ENCODE data around the gene PRMT3.
"Not testable (repeated sequence)": the region's sequence is repeated elsewhere in the genome, so short reads cannot be mapped to it uniquely, and the experiment has no call there.

Gene PRMT3

DNA sequence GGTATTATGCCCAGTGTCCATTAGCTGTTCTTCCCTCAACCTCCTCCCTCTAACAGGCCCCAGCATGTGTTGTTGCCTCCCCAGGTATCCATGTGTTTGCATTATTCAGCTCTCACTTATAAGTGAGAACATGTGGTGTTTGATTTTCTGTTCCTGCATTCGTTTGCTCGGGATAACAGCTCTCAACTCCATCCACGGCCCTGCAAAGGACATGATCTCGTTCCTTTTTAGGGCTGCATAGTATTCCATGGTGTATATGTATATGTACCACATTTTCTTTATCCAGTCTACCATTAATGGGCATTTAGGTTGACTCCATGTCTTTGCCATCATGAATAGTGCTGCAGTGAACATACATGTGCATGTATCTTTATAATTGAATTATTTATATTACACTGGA is 82.8 kb downstream of the PRMT3 start:
- no peak overlapping the region for H3K4me3 ChIP-seq (ENCODE audit: low read length)
- DNase-seq (ENCODE audit: low read depth), result no peak
- TF ChIP-seq, protein P1, sequence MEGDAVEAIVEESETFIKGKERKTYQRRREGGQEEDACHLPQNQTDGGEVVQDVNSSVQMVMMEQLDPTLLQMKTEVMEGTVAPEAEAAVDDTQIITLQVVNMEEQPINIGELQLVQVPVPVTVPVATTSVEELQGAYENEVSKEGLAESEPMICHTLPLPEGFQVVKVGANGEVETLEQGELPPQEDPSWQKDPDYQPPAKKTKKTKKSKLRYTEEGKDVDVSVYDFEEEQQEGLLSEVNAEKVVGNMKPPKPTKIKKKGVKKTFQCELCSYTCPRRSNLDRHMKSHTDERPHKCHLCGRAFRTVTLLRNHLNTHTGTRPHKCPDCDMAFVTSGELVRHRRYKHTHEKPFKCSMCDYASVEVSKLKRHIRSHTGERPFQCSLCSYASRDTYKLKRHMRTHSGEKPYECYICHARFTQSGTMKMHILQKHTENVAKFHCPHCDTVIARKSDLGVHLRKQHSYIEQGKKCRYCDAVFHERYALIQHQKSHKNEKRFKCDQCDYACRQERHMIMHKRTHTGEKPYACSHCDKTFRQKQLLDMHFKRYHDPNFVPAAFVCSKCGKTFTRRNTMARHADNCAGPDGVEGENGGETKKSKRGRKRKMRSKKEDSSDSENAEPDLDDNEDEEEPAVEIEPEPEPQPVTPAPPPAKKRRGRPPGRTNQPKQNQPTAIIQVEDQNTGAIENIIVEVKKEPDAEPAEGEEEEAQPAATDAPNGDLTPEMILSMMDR (conservative IDR thresholded peaks at IDR 0.05; ENCODE audit: low read depth, low read length), result no peak

DNA sequence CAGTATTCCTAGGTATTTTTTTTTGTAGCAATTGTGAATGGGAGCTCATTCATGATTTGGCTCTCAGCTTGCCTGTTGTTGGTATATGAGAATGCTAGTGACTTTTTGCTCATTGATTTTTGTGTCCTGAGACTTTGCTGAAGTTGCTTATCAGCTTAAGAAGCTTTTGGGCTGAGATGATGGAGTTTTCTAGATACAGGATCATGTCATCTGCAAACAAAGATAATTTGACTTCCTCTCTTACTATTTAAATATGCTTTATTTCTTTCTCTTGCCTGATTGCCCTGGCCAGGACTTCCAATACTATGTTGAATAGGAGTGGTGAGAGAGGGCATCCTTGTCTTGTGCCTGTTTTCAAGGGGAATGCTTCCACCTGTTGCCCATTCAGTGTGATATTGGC is 84.4 kb downstream of the PRMT3 start:
- not testable (repeated sequence) for H3K4me3 ChIP-seq (ENCODE audit: low read length); DNase-seq (ENCODE audit: low read depth)

DNA sequence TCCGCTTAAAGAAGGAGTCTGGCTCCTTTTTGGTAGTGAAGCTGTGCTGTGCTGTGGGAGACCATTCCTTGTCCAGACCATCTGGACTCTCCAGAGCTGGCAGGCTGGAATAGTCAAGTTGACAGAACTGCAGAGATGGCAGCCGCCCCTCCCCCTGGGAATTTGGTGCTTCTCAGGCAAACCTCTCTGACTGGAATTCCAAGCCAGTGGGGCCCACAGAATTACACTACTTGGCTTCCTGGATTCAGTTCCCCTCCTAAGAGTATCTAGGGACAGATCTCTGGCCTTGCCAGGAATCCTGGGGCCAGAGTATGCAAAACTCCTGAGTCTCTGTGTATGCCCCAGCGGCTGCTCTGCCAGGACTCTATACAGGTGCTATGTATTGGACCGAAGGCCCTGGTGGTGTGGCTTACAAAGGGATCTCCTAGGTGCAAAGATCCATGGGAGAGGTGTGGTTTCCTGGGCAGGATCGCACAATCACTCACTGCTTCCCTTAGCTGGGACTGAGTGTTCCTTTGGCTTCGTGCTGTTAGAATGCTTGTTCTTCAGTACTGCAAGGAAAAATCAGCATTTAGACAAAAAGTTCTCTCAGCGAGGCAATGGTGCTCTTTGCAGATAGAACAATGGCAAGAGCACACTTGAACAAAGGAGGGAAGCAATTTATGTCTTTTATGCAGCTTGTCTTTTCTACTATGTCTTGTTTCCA is 86.8 kb downstream of the PRMT3 start:
- TF ChIP-seq, protein P1 (conservative IDR thresholded peaks at IDR 0.05; ENCODE audit: low read depth, low read length), result no peak
- no peak overlapping the region for H3K4me3 ChIP-seq (ENCODE audit: low read length)
- no peak for DNase-seq (ENCODE audit: low read depth)

DNA sequence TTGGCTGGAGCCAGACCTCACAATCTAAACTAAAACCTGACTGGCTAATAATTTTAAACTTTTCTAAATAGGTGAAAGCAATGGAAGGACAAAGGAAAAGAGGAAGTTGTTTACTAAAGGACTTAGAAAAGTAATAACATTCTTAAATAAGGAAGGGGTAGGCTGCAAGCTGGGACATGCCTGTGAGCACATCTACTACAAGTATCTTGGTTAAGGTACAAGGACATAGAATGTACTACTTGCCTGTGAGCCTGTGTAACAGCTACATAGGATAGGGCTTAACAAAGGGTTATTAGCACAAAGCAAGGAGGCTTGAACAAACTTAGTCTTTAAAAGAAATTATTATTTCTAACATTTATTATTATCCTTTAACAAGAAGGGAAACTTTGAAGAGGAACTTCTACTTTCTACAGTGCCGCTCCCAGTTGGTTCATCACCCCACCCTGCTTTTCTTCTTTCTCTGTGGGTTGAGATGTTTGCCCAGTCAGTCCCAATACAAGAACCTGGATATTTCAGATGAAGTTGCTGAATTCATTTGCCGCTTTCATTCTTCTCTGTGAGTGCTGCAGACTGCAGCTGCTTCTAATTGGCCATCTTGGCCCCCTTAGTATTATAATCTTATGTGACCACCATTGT is 87.5 kb downstream of the PRMT3 start:
- TF ChIP-seq, protein P1 (conservative IDR thresholded peaks at IDR 0.05; ENCODE audit: low read depth, low read length), result no peak
- DNase-seq (ENCODE audit: low read depth), result no peak
- no peak overlapping the region for H3K4me3 ChIP-seq (ENCODE audit: low read length)

DNA sequence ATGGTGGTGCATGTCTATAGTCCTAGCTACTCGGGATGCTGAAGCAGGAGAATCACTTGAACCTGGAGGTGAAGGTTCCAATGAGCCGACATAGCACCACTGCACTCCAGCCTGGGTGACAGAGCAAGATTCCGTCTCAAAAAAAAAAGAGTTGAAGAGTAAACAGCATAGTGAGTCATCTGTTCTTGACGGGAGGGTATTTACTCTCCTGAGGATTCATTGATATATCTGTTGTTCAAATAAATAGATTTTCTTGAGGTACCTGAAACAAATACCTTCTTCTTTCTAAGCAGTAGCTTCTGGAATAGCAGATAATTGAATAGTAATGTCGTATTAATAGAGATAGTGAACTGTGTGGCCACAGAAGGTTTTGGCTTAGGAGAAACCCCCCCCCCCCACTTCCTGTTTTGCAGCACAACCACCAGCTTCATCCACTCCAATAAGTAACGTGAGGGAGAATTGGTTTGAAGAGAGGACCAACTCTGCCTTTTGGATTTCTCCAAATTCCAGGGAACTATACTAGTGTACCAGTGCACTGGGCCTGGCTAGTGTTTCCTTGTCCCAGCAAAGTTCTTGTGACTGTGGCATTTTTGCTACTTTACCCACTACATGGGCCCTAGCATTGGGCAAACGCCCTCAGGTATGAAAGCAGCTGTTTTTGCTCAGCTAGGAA is 90.0 kb downstream of the PRMT3 start:
- no peak for DNase-seq (ENCODE audit: low read depth)
- no peak overlapping the region for H3K4me3 ChIP-seq (ENCODE audit: low read length)
- TF ChIP-seq, protein P1 (conservative IDR thresholded peaks at IDR 0.05; ENCODE audit: low read depth, low read length), result no peak

DNA sequence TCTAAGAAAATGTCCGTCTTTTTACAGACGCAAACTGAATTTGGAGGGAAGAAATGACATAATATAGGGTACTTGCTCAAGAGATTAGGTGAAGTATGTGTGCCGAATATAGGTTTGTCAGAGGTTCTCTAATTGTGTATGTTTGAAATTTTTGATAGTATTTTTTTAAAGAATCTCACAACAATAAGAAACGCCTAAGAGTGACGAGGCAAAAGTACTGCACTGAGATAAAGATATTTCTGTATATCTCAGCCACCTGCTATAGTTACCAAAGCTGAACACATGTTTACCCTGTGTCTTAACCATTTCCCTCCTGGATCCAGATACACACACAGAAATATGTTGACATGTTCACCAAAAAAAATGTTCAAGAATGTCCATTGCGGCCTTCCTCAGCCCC is 92.0 kb downstream of the PRMT3 start:
- DNase-seq (ENCODE audit: low read depth), result no peak
- TF ChIP-seq, protein P1 (conservative IDR thresholded peaks at IDR 0.05; ENCODE audit: low read depth, low read length), result no peak
- H3K4me3 ChIP-seq (ENCODE audit: low read length), result no peak overlapping the region

DNA sequence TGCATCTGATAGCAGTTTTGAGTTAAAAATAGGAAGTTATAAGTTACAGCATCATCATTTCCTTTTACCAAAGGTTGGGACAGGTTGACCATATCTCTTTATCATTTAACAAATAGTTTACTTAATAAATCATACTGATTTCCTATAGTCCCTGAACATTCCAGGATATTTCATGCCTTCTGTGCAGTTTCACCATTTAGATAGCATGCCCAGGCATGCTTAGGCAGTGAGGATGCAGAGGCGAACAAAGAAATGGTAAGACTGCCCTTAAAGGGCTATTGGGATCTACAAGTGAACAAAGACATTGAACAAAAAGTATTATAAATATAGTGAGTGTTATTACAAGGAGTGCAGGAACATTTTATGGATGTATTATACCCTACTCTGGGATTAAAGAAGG is 96.4 kb downstream of the PRMT3 start:
- TF ChIP-seq, protein P1 (conservative IDR thresholded peaks at IDR 0.05; ENCODE audit: low read depth, low read length), result no peak
- no peak overlapping the region for H3K4me3 ChIP-seq (ENCODE audit: low read length)
- DNase-seq (ENCODE audit: low read depth), result no peak

DNA sequence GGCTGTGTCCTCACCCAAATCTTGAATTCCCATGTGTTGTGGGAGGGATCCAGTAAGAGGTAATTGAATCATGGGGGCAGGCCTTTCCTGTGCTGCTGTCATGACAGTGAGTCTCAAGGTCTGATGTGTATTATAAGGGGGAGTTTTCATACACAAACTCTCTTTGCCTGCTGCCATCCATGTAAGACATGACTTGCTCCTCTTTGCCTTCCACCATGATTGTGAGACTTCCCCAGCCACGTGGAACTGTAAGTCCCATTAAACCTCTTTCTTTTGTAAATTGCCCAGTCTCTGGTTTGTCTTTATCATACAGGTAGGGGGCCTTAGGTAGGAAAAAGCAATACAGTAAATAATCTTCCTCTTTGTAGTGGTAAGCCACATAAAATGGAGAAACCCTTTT is 96.9 kb downstream of the PRMT3 start:
- DNase-seq (ENCODE audit: low read depth); H3K4me3 ChIP-seq (ENCODE audit: low read length): not testable (repeated sequence)
